ENCODE measurements around the gene GNLY. TPM values are rescaled to one million over a fixed set of nuclear protein-coding genes. Genes with fewer than 3 reads are reported as not detected.

The GNLY gene
- total and polyA plus RNA-seq, 2 donors from 2014 or later: 5.5 to 8.1 TPM

GRCh38 chr2:85704038-85704437 lies 9.9 kb downstream of the GNLY start:
- Histone ChIP-seq H3K27ac (ENCODE audit: low read depth in 2 of 2, low read length in 2 of 2) (no peak overlapping the region), H3K4me3 (ENCODE audit: low read length in 3 of 3) (no peak overlapping the region), H3K9ac (ENCODE audit: low read length in 3 of 3) (no peak overlapping the region), H3K9me3 (ENCODE audit: control insufficient read depth in 2 of 3, insufficient read depth in 1 of 3, low read length in 3 of 3) (no peaks in the 10 kb centered on the region), H3K4me1 (ENCODE audit: control insufficient read depth in 2 of 3, insufficient read depth in 2 of 3, low read depth in 1 of 3, low read length in 3 of 3) (peaks cover 0 to 6% (median 3%) of the 10 kb centered on the region in 3 donors), H3K27me3 (ENCODE audit: control insufficient read depth, insufficient read depth, low read length) (no peaks in the 10 kb centered on the region), H3K36me3 (ENCODE audit: control insufficient read depth in 2 of 3, insufficient read depth in 3 of 3, low read length in 3 of 3) (no peaks in the 10 kb centered on the region)
- intact Hi-C loops (cut with DNase I): loop anchor here (10.0 kb wide), 1 partner anchor 69 kb away; no protein-coding TSS in a partner anchor
- TF ChIP-seq, protein P1, sequence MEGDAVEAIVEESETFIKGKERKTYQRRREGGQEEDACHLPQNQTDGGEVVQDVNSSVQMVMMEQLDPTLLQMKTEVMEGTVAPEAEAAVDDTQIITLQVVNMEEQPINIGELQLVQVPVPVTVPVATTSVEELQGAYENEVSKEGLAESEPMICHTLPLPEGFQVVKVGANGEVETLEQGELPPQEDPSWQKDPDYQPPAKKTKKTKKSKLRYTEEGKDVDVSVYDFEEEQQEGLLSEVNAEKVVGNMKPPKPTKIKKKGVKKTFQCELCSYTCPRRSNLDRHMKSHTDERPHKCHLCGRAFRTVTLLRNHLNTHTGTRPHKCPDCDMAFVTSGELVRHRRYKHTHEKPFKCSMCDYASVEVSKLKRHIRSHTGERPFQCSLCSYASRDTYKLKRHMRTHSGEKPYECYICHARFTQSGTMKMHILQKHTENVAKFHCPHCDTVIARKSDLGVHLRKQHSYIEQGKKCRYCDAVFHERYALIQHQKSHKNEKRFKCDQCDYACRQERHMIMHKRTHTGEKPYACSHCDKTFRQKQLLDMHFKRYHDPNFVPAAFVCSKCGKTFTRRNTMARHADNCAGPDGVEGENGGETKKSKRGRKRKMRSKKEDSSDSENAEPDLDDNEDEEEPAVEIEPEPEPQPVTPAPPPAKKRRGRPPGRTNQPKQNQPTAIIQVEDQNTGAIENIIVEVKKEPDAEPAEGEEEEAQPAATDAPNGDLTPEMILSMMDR (IDR thresholded peaks at IDR 0.05; ENCODE audit: borderline replicate concordance, extremely low read depth, insufficient read depth): no peak
- no peak for FAIRE-seq
- DNase-seq: no peak

- Histone ChIP-seq H3K9ac (ENCODE audit: low read length in 3 of 3) (no peak overlapping the region), H3K9me3 (ENCODE audit: control insufficient read depth in 2 of 3, insufficient read depth in 1 of 3, low read length in 3 of 3) (no peaks in the 10 kb centered on the region), H3K27me3 (ENCODE audit: control insufficient read depth, insufficient read depth, low read length) (no peaks in the 10 kb centered on the region), H3K36me3 (ENCODE audit: control insufficient read depth in 2 of 3, insufficient read depth in 3 of 3, low read length in 3 of 3) (no peaks in the 10 kb centered on the region), H3K4me3 (ENCODE audit: low read length in 3 of 3) (no peak overlapping the region), H3K4me1 (ENCODE audit: control insufficient read depth in 2 of 3, insufficient read depth in 2 of 3, low read depth in 1 of 3, low read length in 3 of 3) (peaks cover 0 to 9% (median 3%) of the 10 kb centered on the region in 3 donors), H3K27ac (ENCODE audit: low read depth in 2 of 2, low read length in 2 of 2) (peak overlapping the region in 1 of 2 donors; percentile 23)
- DNase-seq: no peak
- TF ChIP-seq, protein P1 (IDR thresholded peaks at IDR 0.05; ENCODE audit: borderline replicate concordance, extremely low read depth, insufficient read depth): no peak
- no peak for FAIRE-seq
- intact Hi-C loops (cut with DNase I): loop anchor here (10.0 kb wide), 1 partner anchor 70 kb away; no protein-coding TSS in a partner anchor
These were observed 10.9 kb downstream of the GNLY start for GRCh38 chr2:85704800-85705679.

DNA sequence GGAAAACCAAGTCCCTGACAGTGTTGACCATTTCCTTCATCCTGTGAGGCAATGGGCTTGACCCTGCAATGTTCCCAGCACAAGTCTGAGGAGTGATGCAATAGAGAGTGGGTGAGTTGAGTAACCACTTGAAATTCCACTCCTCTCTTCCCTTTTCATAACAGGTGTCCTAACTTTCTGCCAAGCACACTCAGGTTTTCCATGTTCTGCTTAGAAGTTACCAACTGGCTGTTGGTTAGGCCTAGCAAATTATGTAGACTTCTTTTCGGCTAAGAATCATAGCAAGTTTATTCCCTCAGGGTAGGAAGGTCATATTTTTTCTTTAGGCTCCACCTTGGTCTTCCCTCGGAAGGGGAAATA lies 11.5 kb downstream of the GNLY start:
- Histone ChIP-seq H3K9me3 (ENCODE audit: control insufficient read depth in 2 of 3, insufficient read depth in 1 of 3, low read length in 3 of 3) (no peaks in the 10 kb centered on the region), H3K4me3 (ENCODE audit: low read length in 3 of 3) (no peak overlapping the region), H3K36me3 (ENCODE audit: control insufficient read depth in 2 of 3, insufficient read depth in 3 of 3, low read length in 3 of 3) (no peaks in the 10 kb centered on the region), H3K27ac (ENCODE audit: low read depth in 2 of 2, low read length in 2 of 2) (peak overlapping the region in 1 of 2 donors; percentile 5), H3K27me3 (ENCODE audit: control insufficient read depth, insufficient read depth, low read length) (no peaks in the 10 kb centered on the region), H3K9ac (ENCODE audit: low read length in 3 of 3) (no peak overlapping the region), H3K4me1 (ENCODE audit: control insufficient read depth in 2 of 3, insufficient read depth in 2 of 3, low read depth in 1 of 3, low read length in 3 of 3) (peaks cover 0 to 9% (median 6%) of the 10 kb centered on the region in 3 donors)
- FAIRE-seq (no peak), DNase-seq (no peak)
- TF ChIP-seq, protein P1 (IDR thresholded peaks at IDR 0.05; ENCODE audit: borderline replicate concordance, extremely low read depth, insufficient read depth): no peak
- intact Hi-C loops (cut with DNase I): loop anchor here (10.0 kb wide), 1 partner anchor 71 kb away; no protein-coding TSS in a partner anchor

Measured in kidney (tissue), 14 donors.